Left ventricle myocardium superior (tissue), 1 donor: ENCODE measurements around the gene C8G. TPM values are rescaled to one million over a fixed set of nuclear protein-coding genes. Genes with fewer than 3 reads are reported as not detected.

Source experiments
- ATAC-seq: fragments of 200-7000 bp; cut with Tn5 transposase; one replicate; pipeline ENCODE4 v1.9.1; 2020; ENCODE audit warnings: mild to moderate bottlenecking, moderate library complexity
- DNase-seq: peaks from one replicate; pipeline ENCODE4 v3.0.0-alpha.2; 2020
- intact Hi-C: fragments of 100-400 bp; cut with micrococcal nuclease; formaldehyde crosslinking; loops from one replicate; pipeline ENCODE4 v1.11.0; 2022
- total RNA-seq: library from RNA; stranded (reverse); fragmentation: NEBNext Ultra II Directional; extraction: Animal tissue kit (Norgen Biotek cat#: 25700); gene quantifications from one replicate; pipeline ENCODE4 v1.2.1, GENCODE V29; 2021
- donor health status: DM: no; HTN: yes; CAD: no; lungs with severe emphysema.

Gene C8G
- total RNA-seq, 1 donor from 2014 or later, result 2.2 TPM

GRCh38 chr9:136962701-136963248, 17.7 kb downstream of the C8G start:
- intact Hi-C loops, result no loop called here
- ATAC-seq (no peak), DNase-seq (no peak)

DNA sequence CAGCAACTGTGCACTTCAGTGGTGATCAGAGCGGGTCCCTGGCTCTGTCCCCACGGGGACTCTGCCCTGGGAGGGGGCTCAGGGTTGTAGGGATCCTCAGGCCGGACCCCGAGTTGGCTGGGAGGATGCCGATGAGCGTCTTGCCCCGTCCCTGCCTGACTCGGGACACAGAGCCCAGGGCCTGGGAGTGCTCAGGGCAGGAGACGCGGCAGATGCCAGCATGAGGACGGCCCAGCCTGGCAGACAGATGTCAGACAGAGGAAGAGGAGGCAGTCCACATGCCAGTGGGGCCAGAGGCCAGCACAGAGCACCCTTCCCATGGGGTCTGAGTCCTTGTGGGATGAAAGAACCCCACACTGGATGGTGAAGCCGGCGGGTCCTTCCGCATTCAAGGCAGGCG, 18.3 kb downstream of the C8G start:
- intact Hi-C loops, result no loop called here
- DNase-seq, result no peak
- no peak for ATAC-seq

DNA sequence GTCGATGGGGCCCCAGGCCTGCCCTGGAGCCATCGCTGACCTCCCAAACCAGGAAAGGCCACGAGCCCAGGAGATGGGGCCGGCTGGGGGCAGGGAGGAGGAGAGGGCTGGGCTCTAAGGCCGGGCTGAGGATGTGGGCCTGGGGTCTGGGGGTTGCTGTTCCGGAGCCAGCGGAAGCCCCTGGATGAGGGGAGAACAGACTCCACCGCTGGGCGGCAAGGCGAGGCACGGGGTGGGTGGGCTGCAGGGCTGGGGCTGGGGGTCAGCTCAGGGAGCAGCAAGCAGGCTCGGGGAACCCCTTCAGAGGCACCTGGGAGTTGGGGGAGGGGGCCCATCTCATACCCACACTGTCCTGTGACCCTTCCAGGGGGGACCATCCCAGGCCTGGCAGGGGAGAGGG, 18.7 kb downstream of the C8G start:
- ATAC-seq (no peak), DNase-seq (no peak)
- intact Hi-C loops, result no loop called here

DNA sequence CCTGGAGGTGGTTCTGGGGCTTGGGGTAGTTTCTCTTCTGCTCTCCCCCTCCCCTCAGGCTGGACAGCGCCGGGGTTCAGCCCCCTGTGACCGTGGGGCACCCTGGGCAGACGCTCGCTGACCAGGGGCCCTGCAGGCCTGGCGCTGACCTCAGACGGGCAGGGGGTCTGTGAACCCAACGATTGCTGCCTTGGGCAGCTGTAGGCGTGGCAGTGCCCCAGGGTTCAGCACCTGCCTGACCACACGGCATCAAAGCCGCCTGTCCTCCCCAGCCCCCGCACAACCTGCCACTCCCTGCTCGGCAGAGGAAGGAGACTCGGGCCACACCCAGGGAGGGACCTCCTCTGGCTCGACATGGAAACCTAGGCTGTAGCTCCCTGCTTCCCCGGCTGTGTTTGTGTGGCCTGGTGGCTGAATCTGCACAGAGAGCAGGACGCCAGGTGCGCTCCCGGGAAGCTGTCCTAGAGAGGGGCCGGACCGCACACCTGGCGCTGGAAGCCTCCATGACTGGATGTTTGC, 19.2 kb downstream of the C8G start:
- ATAC-seq, result no peak
- DNase-seq, result no peak
- intact Hi-C loops, result no loop called here

GRCh38 chr9:136964833-136965422, 19.9 kb downstream of the C8G start:
- intact Hi-C loops, result no loop called here
- DNase-seq, result peak; percentile 17

DNA sequence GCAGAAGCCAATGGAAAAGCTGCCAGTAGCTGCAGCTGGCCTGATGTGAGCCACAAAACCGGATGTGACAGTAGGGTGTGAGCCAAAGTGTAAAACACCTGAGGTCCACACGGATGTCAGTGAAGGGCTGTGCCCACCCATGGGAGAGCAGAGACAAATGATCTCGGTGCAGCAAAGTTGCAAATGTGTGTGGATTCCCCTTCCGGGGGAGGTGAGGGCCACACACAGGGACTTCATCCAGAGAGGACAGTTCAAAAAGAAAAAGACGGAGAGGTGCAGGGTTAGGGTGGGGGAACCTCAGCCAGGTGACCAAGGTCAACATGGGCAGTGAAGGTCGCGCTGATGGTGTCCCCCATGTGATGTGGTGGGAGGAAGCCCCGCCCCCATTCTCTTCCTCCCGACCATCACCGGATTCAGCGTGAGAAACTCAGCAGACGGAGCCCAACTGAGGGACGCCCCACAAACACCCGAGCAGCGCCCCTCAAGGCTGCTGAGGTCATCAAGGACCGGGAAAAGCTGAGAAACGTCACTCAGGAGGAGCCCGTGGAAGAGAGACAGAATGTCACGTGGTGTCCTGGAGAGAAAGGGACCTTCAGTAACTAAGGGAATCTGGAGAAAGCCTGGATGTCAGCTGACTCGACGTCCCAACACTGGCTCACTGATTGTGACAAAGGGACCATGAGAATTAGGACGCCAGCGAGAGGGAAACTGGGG, 20.9 kb downstream of the C8G start:
- DNase-seq (peak; percentile 34), ATAC-seq (no peak)
- intact Hi-C loops, result no loop called here

More at GRCh38 chr9:136964833-136965422, 19.9 kb downstream of the C8G start:
- no peak for ATAC-seq

DNA sequence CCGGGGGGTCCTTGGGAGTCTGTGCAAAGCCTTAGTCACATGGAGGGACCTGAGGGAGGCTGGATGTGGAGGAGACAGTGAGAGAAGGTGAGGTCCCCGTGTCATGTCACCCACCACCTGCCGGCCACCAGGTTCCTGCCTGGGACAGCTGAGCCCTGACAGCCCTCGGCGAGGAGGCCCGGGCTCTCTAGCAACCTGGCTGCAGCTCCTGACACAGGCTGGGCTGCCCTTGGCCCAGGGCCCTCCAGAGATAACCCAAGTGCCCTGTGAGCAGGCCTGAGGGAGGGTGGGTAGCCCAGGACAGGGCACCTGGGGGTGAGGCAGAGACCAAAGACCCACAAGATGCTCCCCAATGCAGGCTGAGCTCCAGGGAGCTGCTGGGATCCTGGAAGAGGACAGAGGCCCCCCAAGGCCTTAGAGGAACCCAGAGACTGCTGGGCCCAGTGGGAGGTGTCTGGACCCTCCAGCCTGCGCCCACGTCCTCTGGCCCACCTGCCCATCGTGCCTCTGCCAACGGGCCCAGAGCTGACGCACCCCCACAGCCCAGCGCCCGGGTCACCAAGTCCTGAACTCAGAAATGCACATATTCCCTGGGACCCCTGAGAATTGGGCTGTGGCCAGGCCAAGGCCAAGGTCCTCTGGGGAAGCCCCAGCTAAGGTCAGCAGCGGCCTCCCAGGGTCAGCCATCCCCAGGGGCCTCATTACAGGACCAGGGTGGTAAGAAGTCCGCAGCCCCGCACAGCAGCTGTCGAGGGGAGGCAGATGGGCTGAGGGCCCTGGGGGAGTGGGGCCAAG, 23.5 kb downstream of the C8G start:
- intact Hi-C loops, result no loop called here
- peak; percentile 55 for DNase-seq
- ATAC-seq, result peak; percentile 63

DNA sequence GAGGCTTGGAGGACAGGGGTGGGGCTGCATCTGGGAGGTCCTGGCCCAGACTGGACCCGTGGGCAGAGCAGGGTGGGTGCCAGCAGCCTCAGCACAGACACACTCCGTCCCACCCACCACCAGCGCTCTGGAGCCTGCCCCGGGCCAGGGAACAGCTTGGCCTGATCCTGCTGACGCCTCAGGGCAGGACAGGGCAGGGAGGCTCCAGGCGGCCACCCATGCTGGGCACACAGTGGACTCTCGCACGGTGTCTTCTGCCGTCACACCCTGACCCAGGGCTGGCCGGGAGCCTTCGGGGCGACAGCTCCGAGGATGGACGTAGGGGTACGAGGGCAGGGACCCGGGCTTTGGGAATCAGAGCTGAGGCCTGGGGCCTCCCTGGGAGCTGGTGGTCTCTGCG, 24.1 kb downstream of the C8G start:
- ATAC-seq, result peak; percentile 18
- intact Hi-C loops, result no loop called here
- DNase-seq, result no peak

GRCh38 chr9:136969774-136970173, 24.7 kb downstream of the C8G start:
- intact Hi-C loops, result no loop called here
- DNase-seq (no peak), ATAC-seq (no peak)

DNA sequence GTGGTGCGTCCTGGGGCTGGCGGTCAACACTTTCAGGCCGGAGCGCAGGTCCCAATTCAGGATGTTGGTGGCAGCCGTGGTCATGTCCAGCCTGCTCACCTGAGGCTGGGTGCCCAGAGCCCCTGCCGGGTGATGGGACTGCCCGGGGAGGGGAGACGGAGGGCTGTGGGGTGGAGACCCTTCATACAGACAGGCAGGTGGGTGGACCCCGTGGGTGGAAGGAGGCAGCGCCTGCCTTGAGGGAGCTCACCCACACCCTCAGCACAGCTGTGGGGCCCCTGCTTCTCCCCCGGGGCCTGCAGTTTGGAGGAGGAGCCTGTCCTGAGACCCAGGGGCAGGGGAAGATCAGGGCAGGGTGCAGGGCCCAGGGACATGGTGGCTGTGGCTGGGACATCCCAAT, 25.3 kb downstream of the C8G start:
- DNase-seq, result no peak
- intact Hi-C loops, result no loop called here
- ATAC-seq, result no peak

DNA sequence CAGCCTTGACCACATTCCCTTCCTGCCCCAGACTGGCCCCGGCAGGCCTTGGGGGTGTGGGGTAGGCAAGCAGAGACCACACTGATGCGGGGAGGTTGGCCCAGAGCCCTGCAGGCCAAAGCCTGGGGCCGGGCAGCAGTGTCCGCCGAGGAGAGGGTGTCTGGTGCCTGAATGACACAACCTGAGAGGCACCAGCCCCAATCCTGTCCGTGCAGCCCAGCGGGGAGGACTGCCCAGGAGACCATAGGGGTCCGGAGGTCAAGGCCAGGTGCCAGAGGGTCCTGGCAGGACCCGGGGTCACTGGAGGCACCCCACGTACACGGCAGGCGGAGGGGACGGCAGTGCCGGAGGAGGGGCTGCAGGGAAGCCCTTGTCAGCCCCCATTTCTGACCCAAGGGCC, 26.7 kb downstream of the C8G start:
- ATAC-seq (no peak), DNase-seq (no peak)
- intact Hi-C loops, result no loop called here

DNA sequence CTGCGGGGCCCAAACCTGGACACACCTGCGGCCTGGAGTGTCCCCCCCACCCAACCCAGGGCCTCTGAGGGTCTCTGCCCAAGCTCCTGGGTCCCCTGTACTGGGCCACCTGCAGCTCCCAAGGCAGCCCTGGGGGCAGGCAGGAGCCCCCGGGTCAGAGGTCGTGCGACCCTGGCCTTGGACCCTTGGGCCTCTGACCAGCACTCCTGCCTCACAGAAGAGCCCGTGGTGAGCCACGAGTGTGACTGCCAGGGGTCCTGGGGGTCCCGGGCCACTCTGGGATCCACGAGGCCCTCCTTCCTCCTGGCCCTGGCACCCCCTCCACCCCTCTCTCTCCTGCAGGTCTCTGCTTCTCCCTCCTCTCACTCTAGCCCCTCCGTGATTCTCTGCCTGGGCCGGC, 27.3 kb downstream of the C8G start:
- intact Hi-C loops, result no loop called here
- DNase-seq, result no peak

GRCh38 chr9:136972743-136973142, 27.7 kb downstream of the C8G start:
- DNase-seq, result no peak
- intact Hi-C loops, result no loop called here
- no peak for ATAC-seq

More for the DNA sequence above, 27.3 kb downstream of the C8G start:
- ATAC-seq, result no peak

DNA sequence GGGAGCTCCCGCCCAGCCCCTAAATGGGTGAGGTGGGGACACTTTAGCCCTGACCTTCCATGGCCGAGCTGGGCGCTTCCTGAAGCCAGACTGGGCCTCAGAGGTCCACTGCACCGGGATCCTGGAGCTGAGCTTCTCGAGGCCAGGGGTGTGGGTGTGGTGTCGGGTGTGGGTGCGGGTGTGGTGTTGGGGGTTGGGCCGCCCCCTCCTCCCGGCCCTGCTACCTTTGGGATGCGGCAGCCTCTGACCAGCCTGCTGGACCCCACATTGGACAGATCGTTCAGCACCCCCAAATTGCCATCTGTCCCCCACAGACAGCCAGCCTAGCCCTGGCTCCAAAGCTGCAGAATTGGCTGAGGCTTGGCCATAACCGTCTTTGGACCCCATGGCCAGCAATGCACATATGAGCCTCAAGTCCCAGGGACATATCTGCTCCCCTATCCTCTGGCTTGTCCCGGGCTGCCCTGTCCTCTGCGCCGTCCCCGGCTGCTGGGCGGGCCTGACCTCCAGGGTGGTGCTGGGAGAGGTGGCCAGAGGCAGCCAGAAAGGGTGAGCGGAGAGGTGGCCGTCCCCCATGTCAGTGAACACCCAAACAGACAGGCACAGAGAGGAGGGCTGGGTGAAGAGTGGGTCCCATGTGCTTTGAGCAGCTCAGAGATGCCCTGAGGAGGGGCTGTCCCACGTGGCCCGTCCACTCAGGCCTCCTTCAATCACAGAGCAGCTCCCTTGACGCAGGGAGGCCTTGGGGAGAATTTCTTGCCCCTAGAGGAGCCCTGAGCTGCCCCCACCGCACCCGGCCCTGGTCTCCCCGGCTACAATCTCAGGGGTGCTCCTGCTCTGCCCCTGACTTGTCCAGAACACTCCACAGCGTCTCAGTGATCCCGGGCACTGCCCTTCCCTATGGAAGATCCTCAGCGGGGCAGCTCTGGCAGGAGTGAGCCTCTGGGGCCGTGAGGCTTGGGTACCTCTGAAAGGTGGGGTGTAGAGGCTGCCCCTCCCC, 28.9 kb downstream of the C8G start:
- ATAC-seq (no peak), DNase-seq (no peak)
- intact Hi-C loops, result no loop called here

DNA sequence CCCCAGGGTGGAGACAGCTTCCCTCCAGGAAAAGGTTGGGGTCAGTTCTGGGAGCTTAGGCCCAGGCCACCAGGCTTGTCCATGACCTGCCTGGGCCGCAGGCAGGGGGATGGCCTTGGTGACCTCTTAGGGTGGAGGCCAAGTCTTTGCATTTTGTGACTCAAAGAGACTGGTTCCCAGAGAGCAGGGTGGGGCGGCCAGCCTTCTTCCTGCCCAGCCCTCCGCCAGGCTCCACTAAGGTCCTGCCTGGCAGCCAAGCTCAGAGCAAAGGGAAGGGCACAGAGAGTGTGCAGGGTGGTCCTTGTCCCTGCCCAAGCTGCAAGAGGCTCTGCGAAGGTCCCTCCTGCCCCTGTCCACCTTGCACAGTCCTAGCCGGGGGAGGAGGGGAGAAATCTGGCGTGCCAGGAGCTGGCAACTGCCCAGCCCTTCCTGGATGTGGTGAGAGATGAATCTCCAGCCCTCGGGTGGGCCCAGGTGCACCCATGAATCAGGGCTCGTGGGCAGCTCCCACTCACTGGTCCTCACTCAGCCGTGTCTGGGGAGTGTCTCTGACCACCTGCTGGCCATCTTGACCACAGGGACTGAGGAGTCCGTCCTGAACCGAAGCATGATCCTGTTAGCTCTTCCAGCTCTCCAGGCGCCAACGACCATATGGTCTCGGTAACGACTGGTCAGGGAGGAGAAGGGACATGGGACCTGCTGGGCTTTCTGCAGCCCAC, 29.9 kb downstream of the C8G start:
- no peak for ATAC-seq
- DNase-seq, result peak; percentile 33
- intact Hi-C loops, result no loop called here

DNA sequence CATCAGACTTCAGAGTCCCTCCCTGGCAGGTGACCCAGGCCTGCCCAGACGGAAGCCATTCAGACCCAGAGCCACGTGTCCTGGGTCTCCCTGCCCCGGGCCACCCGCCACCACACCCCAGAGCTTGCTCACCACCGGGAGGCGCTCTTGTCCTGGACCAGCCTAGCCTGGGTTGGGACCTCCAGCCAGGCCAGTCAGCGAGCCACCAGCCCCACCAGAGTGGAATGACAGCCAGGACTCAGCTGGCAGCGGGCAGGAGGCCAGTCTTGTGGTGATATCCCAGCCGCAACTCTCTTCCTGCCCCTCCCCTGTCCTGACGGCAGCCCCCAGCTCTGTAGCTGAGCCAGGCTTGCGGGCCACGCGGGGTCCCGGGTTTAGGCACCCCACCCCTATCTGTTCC, 30.6 kb downstream of the C8G start:
- DNase-seq (peak; percentile 80), ATAC-seq (peak; percentile 4)
- intact Hi-C loops, result no loop called here

- intact Hi-C loops, result no loop called here
- DNase-seq (peak; percentile 92), ATAC-seq (peak; percentile 69)
Measured at GRCh38 chr9:136977223-136977622, 32.2 kb downstream of the C8G start, which contains the start of gene PTGDS. TSS of gene PTGDS (plus strand) at chr9:136977504. CDS start at chr9:136977579, 75 bp downstream.

DNA sequence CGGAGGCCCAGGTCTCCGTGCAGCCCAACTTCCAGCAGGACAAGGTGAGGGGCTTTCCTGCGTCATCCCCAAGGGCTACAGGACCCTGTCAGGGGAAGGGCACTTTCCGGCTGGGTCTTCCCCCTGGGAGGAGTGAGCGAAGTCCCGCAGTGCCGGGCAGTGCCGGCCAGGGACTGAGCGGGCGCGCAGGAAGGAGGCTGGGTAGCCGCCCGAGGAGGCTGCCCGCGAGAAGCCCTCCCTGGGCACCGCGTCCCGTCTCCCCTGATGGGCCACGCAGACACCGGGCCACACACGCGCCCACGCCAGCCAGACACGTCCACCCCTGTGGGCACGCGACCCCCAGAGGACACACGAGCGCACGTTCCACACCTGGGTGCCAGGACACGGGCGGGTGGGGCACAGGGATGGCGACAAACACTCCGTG, 32.6 kb downstream of the C8G start:
- no peak for DNase-seq
- ATAC-seq, result peak; percentile 1
- intact Hi-C loops, result no loop called here
